ENCODE measurements around the gene SELENOW. TPM values are rescaled to one million over a fixed set of nuclear protein-coding genes. Genes with fewer than 3 reads are reported as not detected.

Gene SELENOW
- total RNA-seq, 1 donor from 2014 or later = 127 TPM

GRCh38 chr19:47820410-47820809 lies 41.9 kb downstream of the SELENOW start:
- H3K9me3 Mint-ChIP-seq = no peaks in the 10 kb centered on the region
- DNase-seq (ENCODE audit: low spot score in 2 of 2, unreplicated experiment in 2 of 2) = no peak
- peaks cover 15% of the 10 kb centered on the region for H3K27me3 Mint-ChIP-seq (ENCODE audit: low read depth)
- peaks cover 16% of the 10 kb centered on the region for H3K4me1 Mint-ChIP-seq
- TF ChIP-seq CTCF (IDR thresholded peaks at IDR 0.05; ENCODE audit: unreplicated experiment) = no peak
- no peak overlapping the region for H3K4me3 Mint-ChIP-seq
- peak overlapping the region; percentile 41 for H3K27ac Mint-ChIP-seq
- no peaks in the 10 kb centered on the region for H3K36me3 Mint-ChIP-seq

GRCh38 chr19:47821460-47822020 lies 43.0 kb downstream of the SELENOW start, which contains the start of gene CRX:
CRX (plus strand) TSS chr19:47821937; CDS start chr19:47834444, 12,507 bp downstream.
- Mint-ChIP-seq H3K9me3 (peaks cover 2% of the 10 kb centered on the region), H3K4me1 (peaks cover 16% of the 10 kb centered on the region), H3K27me3 (ENCODE audit: low read depth) (peaks cover 15% of the 10 kb centered on the region), H3K4me3 (no peak within 1 kb of the TSS), H3K36me3 (no peaks in the 10 kb centered on the region), H3K27ac (no peak within 1 kb of the TSS)
- DNase-seq (ENCODE audit: low spot score in 2 of 2, unreplicated experiment in 2 of 2) = no peak
- no peak for TF ChIP-seq CTCF (IDR thresholded peaks at IDR 0.05; ENCODE audit: unreplicated experiment)

- H3K36me3 Mint-ChIP-seq = no peaks in the 10 kb centered on the region
- no peak for TF ChIP-seq CTCF (IDR thresholded peaks at IDR 0.05; ENCODE audit: unreplicated experiment)
- H3K27ac Mint-ChIP-seq = no peak overlapping the region
- H3K9me3 Mint-ChIP-seq = peaks cover 8% of the 10 kb centered on the region
- no peak for DNase-seq (ENCODE audit: low spot score in 2 of 2, unreplicated experiment in 2 of 2)
- H3K4me3 Mint-ChIP-seq = no peak overlapping the region
- peaks cover 10% of the 10 kb centered on the region for H3K27me3 Mint-ChIP-seq (ENCODE audit: low read depth)
- H3K4me1 Mint-ChIP-seq = peaks cover 16% of the 10 kb centered on the region
Measured at GRCh38 chr19:47824396-47824795, 45.9 kb downstream of the SELENOW start.

- no peak for DNase-seq (ENCODE audit: low spot score in 2 of 2, unreplicated experiment in 2 of 2)
- Mint-ChIP-seq H3K27me3 (ENCODE audit: low read depth) (no peaks in the 10 kb centered on the region), H3K4me3 (no peak overlapping the region), H3K9me3 (peaks cover 8% of the 10 kb centered on the region), H3K27ac (no peak overlapping the region), H3K4me1 (peaks cover 9% of the 10 kb centered on the region), H3K36me3 (no peaks in the 10 kb centered on the region)
- TF ChIP-seq CTCF (IDR thresholded peaks at IDR 0.05; ENCODE audit: unreplicated experiment) = no peak
Measured at GRCh38 chr19:47826800-47827199, 48.3 kb downstream of the SELENOW start.

- DNase-seq (ENCODE audit: low spot score in 2 of 2, unreplicated experiment in 2 of 2) = no peak
- Mint-ChIP-seq H3K4me1 (no peaks in the 10 kb centered on the region), H3K27ac (no peak overlapping the region), H3K36me3 (no peaks in the 10 kb centered on the region), H3K4me3 (no peak overlapping the region), H3K27me3 (ENCODE audit: low read depth) (no peaks in the 10 kb centered on the region), H3K9me3 (no peaks in the 10 kb centered on the region)
- no peak for TF ChIP-seq CTCF (IDR thresholded peaks at IDR 0.05; ENCODE audit: unreplicated experiment)
Measured at GRCh38 chr19:47832723-47833122, 54.2 kb downstream of the SELENOW start.

Other genes starting within 250 kb of the SELENOW start
- gene ZNF541, start 205.6 kb upstream of the SELENOW start, total RNA-seq = 0.13 to 0.81 TPM (median 0.18 TPM) in 3 replicates
- 35.6 to 38.5 TPM (median 36.9 TPM) in 3 replicates for gene BICRA, start 169.6 kb upstream of the SELENOW start, total RNA-seq
- 38.7 to 39.2 TPM (median 38.8 TPM) in 3 replicates for gene EHD2, start 65.3 kb upstream of the SELENOW start, total RNA-seq
- 290 to 313 TPM (median 310 TPM) in 3 replicates for gene NOP53, start 33.2 kb upstream of the SELENOW start, total RNA-seq
- gene TPRX1, start 25.8 kb downstream of the SELENOW start, total RNA-seq = not detected in 3 replicates
- not detected in 3 replicates for gene CRX, start 43.2 kb downstream of the SELENOW start, total RNA-seq
- not detected in 3 replicates for gene TPRX2, start 80.5 kb downstream of the SELENOW start, total RNA-seq
- gene SULT2A1, start 107.6 kb downstream of the SELENOW start, total RNA-seq = 0.13 TPM in 1 of 3 replicates, not detected in the others
- not detected in 3 replicates for gene BSPH1, start 213.5 kb downstream of the SELENOW start, total RNA-seq
- 1.0 TPM in 1 of 3 replicates, not detected in the others for gene ELSPBP1, start 215.9 kb downstream of the SELENOW start, total RNA-seq